Measurements from ENCODE around the gene FCRL4.

- TF ChIP-seq CTCF (IDR thresholded peaks at IDR 0.05) = no peak
- TF ChIP-seq POLR2A (IDR thresholded peaks at IDR 0.05) = no peak
Measured at GRCh38 chr1:157622471-157622870, 24.6 kb upstream of the FCRL4 start.

Data from heart left ventricle (tissue), 13 donors.